Body of pancreas (tissue), 4 donors: ENCODE results near the gene IKZF1. TPM values are rescaled to one million over a fixed set of nuclear protein-coding genes. Genes with fewer than 3 reads are reported as not detected.

ENCODE experiments used
- ATAC-seq: fragments of 150-250 bp; one replicate; pipeline ENCODE4 v1.9.1; 2016
- DNase-seq, 4 donors: peaks; one replicate each; pipeline ENCODE4 v3.0.0-alpha.2; 2019
- H3K27ac ChIP-seq, 4 donors: fragments of 200-600 bp; sonication (generic); 1 replicate in 3 of 4; 2 replicates in 1 of 4; pipeline versions ENCODE4 v1.5.1 to v1.6.1; 2016 to 2019; ENCODE audit warnings: mild to moderate bottlenecking in 1 of 4, mixed read lengths in 1 of 4, moderate library complexity in 1 of 4
- H3K27me3 ChIP-seq, 2 donors: fragments of 200-600 bp; sonication (generic); one replicate each; pipeline ENCODE4 v1.6.0; 2016; ENCODE audit warnings: mild to moderate bottlenecking in 1 of 2
- H3K36me3 ChIP-seq, 2 donors: fragments of 200-600 bp; sonication (generic); replicated peaks in 1 of 2; 2 replicates each; pipeline ENCODE4 v1.5.1; 2016; ENCODE audit warnings: low read depth in 2 of 2; ENCODE audit not compliant: insufficient read depth in 1 of 2
- H3K4me1 ChIP-seq: fragments of 200-600 bp; sonication (generic); one replicate; pipeline ENCODE4 v1.6.0; 2016
- H3K4me3 ChIP-seq, 2 donors: fragments of 200-600 bp; sonication (generic); 1 replicate in 1 of 2; 2 replicates in 1 of 2; pipeline ENCODE4 v1.5.1; 2016 to 2019
- H3K9me3 ChIP-seq, 3 donors: fragments of 200-600 bp; sonication (generic); 1 replicate in 2 of 3; 2 replicates in 1 of 3; pipeline ENCODE4 v1.5.1; 2016
- CTCF ChIP-seq, 7 experiments: fragments of 450-650 bp in 4 of 7; fragments of 200-600 bp in 3 of 7; sonication (generic) in 3 of 7; IDR thresholded peaks; one replicate each; pipeline ENCODE4 v1.5.1; 2016 to 2019; ENCODE audit warnings: antibody characterized with exemption in 7 of 7
- POLR2A ChIP-seq, 3 donors: fragments of 450-650 bp; IDR thresholded peaks; one replicate each; pipeline ENCODE4 v1.6.1; 2016; ENCODE audit warnings: antibody characterized with exemption in 3 of 3, mild to moderate bottlenecking in 2 of 3
- WGBS, 2 donors: methylation state at CpG; one replicate each; pipeline ENCODE4 v1.1.5; 2017; 5-methylcytosine and 5-hydroxymethylcytosine counted together
- intact Hi-C: fragments of 100-400 bp; cut with DNase I; formaldehyde crosslinking; loops from one replicate; pipeline ENCODE4 v1.15.1; 2023
- total RNA-seq, 2 donors: library from RNA; depleted of rRNA; stranded (reverse); fragments of >200 nt; gene quantifications; one replicate each; pipeline ENCODE4 v1.1.0, GENCODE V29; 2016

The IKZF1 gene
- total RNA-seq, 2 donors from 2014 or later, result 3.9 to 16.5 TPM

- no peak overlapping the region for H3K27ac ChIP-seq
- H3K36me3 ChIP-seq, result no peaks in the 10 kb centered on the region
- no peaks in the 10 kb centered on the region for H3K9me3 ChIP-seq
- ATAC-seq (no peak), DNase-seq (peak in 1 of 4 donors; percentile 25)
- 41 to 58% methylated on average over 7 of the region's 7 CpGs for WGBS, 2 donors
- H3K27me3 ChIP-seq, result no peaks in the 10 kb centered on the region
- H3K4me1 ChIP-seq, result no peaks in the 10 kb centered on the region
- intact Hi-C loops, result loop anchor here (10.0 kb wide), 1 partner anchor 322 kb away; the partner anchor contains the start of gene ZPBP
- TF ChIP-seq POLR2A (IDR thresholded peaks at IDR 0.05) (no peak), CTCF (IDR thresholded peaks at IDR 0.05) (no peak)
- no peak overlapping the region for H3K4me3 ChIP-seq
These were observed 112.1 kb downstream of the IKZF1 start for GRCh38 chr7:50416527-50417182.

- DNase-seq, result peak; percentile 63 to 82 (median 73)
- no peaks in the 10 kb centered on the region for H3K4me1 ChIP-seq
- no peaks in the 10 kb centered on the region for H3K27me3 ChIP-seq
- H3K27ac ChIP-seq, result no peak overlapping the region
- H3K4me3 ChIP-seq, result no peak overlapping the region
- intact Hi-C loops, result loop anchor here (10.0 kb wide), 1 partner anchor 323 kb away; the partner anchor contains the start of gene ZPBP
- TF ChIP-seq CTCF (IDR thresholded peaks at IDR 0.05), result peak; percentile 44 to 82 (median 74)
- TF ChIP-seq POLR2A (IDR thresholded peaks at IDR 0.05), result no peak
- H3K36me3 ChIP-seq, result no peaks in the 10 kb centered on the region
- 1 to 3% methylated on average over 2 to 4 of the region's 4 CpGs for WGBS, 2 donors
- no peaks in the 10 kb centered on the region for H3K9me3 ChIP-seq
- peak; percentile 75 for ATAC-seq
These were observed 113.6 kb downstream of the IKZF1 start for GRCh38 chr7:50418086-50418515.

GRCh38 chr7:50418526-50419290, 114.2 kb downstream of the IKZF1 start:
- Histone ChIP-seq H3K9me3 (no peaks in the 10 kb centered on the region), H3K4me1 (no peaks in the 10 kb centered on the region), H3K4me3 (no peak overlapping the region), H3K36me3 (no peaks in the 10 kb centered on the region), H3K27ac (no peak overlapping the region), H3K27me3 (no peaks in the 10 kb centered on the region)
- 60 to 62% methylated on average over 14 of the region's 14 CpGs for WGBS, 2 donors
- TF ChIP-seq POLR2A (IDR thresholded peaks at IDR 0.05) (no peak), CTCF (IDR thresholded peaks at IDR 0.05) (no peak)
- no peak for ATAC-seq
- intact Hi-C loops, result loop anchor here (10.0 kb wide), 1 partner anchor 324 kb away; the partner anchor contains the start of gene ZPBP
- no peak for DNase-seq

- Histone ChIP-seq H3K27ac (no peak overlapping the region), H3K4me1 (no peaks in the 10 kb centered on the region), H3K4me3 (no peak overlapping the region), H3K27me3 (no peaks in the 10 kb centered on the region), H3K9me3 (no peaks in the 10 kb centered on the region), H3K36me3 (no peaks in the 10 kb centered on the region)
- DNase-seq, result no peak
- intact Hi-C loops, result no loop called here
- TF ChIP-seq CTCF (IDR thresholded peaks at IDR 0.05) (no peak), POLR2A (IDR thresholded peaks at IDR 0.05) (no peak)
- WGBS, 2 donors, result 36 to 78% methylated on average over 1 to 3 of the region's 3 CpGs
- ATAC-seq, result no peak
These were observed 116.5 kb downstream of the IKZF1 start for GRCh38 chr7:50421043-50421442.
